GM21528 (cell line): ENCODE data around the gene FXYD1.
"Not testable (repeated sequence)": the region's sequence is repeated elsewhere in the genome, so short reads cannot be mapped to it uniquely, and the experiment has no call there.

Experiments
- ATAC-seq: cut with Tn5 transposase; IDR thresholded peaks from one replicate; pipeline ENCODE4 v1.9.1; 2021; ENCODE audit warnings: mild to moderate bottlenecking, moderate library complexity; ENCODE audit not compliant: unreplicated experiment, low FRiP score

The FXYD1 gene

DNA sequence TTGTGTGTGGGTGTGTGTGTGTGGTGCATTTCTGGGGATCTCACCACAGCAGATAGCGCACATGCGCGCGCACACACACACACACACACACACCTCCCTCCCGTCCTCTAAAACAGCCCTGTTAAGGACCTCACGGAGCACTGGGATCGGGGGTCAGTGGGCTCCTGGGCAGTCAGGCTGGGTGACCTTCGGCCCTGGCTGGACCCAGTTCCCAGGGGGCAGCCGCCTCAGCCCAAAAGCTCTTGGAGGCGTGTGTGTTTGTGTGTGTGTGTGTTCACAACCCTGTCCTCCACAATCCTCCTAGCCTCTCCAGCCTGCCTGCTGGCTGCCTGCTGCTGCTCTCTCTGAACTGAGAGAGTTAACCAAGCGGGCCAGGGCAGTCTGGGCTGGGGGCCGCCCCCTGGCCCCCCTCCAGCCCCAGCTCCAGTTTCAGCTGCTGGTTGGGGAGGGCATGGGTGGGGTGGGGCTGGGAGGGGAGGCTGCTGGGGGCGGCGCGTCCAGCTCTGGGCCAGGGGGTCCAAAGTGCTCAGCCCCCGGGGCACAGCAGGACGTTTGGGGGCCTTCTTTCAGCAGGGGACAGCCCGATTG, at the start of gene FXYD1:
FXYD1 (plus strand) TSS at position 520 of the 588 bp plus-strand sequence. CDS start 1,256 bp downstream, outside the sequence.
- ATAC-seq, result no peak

DNA sequence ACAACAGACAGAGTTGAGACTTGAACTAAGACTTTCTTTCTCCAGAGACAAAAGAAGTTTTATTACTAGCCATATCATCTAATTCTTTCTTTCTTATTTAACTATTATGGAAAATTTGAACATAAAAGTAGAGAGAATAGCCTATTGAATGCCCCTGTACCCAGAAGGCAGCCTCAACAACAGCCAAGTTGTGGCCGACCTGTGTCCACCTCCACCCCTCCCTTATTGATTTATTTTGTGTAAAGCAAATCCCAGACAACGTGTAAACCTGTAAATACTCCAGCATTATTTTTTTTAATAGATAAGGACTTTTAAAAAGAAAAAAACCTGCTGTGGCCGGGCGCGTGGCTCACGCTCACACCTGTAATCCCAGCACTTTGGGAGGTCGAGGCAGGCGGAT, 49.1 kb upstream of the FXYD1 start:
- no peak for ATAC-seq

- no peak for ATAC-seq
These were observed 48.5 kb upstream of the FXYD1 start for GRCh38 chr19:35090160-35090505.

DNA sequence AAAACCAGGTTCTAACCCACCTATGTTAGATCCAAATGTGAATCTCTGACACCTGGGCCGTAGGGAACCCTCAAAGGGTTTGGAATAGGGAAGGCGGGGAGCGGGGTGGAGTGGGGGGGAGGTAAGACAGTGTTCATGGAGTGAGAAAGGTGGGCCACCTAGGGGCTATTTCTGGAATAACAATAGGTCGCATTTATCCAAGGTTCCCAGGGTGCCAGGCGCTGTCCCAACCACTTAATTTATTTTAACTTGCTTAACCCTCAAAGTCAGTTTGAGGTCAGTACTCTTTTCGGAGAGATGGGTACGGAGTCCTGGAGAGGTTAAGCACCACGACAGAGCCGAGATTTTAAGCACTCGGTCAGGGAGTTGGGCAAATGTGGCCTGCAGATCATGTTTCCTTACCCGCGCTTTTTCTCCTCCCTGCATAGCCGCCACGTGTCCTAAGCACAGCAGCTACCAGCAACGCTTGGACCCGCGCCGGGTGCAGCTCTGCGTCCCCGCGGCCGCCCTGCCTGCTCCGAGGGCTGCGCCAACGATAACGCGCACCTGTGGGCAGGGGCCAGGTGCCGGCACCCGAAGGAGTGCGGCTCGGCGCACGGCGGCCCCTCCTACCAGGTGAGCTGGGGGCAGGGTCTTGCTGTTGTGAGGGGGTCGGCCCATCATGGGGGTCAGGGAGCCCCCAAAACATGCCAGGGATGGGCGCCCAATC, 48.0 kb upstream of the FXYD1 start:
- no peak for ATAC-seq

DNA sequence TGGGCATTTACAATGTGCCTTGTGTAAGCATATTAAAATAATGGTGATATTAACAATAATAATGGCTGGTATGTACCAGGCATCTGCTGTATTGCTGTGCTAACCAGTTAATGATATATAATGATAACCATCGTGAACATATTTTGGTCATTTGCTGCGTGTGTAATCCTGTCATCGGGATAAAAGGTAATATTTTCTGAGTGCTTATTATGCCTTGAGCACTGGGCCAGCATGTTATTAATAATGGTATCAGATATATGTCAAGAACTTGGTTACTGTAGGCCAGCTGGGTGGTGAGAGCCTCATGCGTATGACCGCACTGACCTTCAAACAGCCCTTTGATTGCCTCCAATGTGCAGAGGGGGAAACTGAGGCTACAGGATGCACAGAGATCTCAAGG, 45.2 kb upstream of the FXYD1 start:
- no peak for ATAC-seq

GRCh38 chr19:35093941-35094647, 44.5 kb upstream of the FXYD1 start:
- no peak for ATAC-seq

GRCh38 chr19:35094656-35095055, 44.0 kb upstream of the FXYD1 start:
- ATAC-seq, result no peak

GRCh38 chr19:35095667-35096368, 42.8 kb upstream of the FXYD1 start:
- ATAC-seq, result no peak

DNA sequence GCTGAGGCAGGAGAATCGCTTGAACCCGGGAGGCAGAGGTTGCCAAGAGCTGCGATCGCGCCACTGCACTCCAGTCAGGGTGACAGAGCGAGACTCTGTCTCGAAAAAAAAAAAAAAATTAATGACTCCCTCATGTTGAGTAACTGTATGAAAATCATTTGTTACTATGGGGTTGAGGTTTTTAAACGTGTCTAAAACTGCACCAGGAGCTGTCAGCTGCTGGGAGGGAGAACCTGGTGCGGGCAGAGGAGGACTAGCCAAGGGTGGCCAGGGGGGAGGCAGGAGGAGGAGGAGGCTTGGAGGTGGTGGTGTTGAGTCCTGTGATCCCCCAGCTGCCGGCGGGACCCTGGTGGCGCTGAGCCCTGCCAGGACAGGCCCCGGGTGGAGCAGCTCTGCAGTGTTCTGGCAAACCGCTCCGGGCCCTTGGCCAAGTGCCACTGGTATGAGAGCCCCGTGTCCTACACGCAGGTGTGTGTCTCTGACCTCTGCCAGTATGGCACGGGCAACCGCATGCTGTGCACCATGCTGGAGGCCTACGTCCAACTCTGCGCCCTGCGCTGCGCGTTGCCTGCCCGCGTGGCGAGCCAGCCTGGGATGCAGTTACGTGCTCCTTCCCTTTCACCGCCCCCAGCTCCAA, 40.1 kb upstream of the FXYD1 start:
- no peak for ATAC-seq

DNA sequence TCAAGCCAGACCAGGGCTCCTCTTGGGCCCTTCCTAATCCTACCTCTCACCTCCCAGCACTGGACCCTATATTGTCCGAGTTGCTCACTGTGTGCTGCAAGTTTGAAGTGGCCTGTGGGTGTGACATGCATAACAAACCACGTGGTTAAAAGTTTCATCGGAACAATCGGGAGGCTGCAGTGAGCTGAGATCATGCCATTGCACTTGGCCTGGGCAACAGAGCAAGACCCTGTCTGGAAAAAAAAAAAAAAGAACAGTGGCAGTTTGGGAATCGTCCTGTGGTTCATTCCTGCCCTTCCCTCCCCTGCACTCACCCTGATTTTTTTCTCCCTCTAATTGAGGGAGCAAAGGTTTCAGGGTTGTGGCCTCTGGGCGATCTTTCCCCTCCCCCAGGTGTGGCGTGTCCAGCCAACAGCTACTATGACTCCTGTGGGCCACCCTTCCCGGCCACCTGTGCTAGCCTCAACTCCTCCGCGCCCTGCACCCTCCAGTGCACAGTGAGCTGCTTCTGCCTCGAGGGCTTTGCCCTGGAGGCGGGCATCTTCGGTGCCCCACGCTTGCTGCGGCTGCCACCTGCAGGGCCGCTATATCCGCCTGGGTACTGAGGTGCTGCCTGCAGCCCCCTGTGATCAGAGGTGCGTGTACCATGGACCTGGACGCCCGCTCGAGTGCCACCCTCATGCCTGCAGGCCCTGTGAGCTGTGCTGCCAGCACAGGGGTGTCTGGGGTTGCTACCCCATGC, 39.3 kb upstream of the FXYD1 start:
- ATAC-seq, result no peak

DNA sequence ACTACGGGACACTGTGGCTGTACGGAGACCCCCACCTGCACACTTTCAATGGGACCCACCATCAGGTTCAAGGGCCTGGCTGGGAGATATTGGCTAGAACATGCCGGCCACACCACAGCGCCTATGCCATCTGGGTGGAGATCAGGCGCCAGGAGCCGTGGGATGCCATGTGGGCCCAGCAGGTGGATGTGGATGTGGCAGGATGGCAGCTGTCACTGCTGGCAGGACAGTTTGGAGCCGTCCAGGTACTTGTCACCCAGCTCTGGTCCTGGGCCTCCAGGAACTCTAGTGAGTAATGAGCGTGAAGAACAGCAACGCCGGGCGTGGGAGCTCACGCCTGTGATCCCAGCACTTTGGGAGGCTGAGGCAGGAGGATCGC, 38.7 kb upstream of the FXYD1 start:
- no peak for ATAC-seq

DNA sequence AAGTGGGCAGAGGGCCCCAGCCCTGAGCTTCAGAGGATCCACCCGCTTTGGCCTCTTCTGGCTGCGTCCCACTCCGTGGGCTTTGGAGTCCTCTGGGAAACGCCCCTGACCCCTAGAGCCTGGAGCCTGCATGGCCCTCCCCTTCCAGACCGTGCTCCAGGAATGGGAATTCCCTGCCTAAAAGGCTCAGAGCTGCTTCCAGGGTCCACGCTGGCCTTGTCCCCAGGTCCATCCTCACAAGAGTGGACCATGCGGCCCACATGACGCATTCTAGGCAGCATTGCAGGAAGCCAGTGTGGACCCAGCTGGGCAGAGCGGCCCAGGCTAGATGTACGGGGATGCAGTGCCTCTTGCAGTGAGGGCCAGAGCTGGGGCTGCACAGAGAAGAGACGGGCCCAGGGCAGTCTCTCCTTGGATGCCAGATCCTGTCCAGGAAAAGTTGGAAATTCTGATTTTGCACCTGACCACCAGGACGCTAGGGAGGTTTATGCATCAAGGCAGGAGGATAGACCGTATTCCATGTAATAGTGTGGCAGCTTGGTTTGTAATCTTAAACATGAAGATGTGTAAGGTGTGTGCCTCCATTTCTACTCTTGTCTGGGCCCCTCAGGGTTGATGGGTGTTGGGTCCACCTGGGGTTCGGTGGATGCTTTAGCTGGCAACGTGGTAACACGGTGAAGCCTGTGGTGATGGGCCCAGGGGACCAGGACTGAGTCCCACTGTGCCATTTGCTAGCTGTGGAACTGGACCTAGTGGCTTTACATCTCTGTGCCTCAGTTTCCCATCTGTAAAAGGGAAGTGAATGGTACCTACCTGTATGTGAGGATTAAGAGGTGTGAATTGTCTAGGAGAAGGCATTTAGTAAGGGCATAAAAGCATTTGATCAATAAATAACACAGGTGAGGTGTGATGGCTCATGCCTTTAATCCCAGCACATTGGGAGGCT, 37.8 kb upstream of the FXYD1 start:
- ATAC-seq, result no peak

- ATAC-seq, result not testable (repeated sequence)
These were observed 36.7 kb upstream of the FXYD1 start for GRCh38 chr19:35101949-35102348.

- ATAC-seq, result not testable (repeated sequence)
These were observed 35.0 kb upstream of the FXYD1 start for GRCh38 chr19:35103614-35104013.

GRCh38 chr19:35104361-35104760, 34.3 kb upstream of the FXYD1 start:
- ATAC-seq, result no peak

DNA sequence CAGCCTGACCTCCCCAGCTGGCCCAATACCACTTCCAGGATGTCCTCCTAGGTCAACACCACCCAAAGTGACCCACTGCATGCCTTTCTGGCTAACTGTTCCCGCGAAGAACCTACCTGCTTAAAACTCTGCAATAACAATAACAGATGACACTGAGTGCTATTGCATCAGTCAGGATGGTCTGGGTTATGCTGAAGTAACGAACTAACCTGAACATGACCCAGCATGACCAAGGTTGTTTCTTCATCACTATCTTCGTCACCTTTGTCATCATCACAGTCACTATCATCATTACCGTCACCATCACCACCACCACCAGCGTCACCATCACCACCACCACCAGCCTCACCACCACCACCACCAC, 33.6 kb upstream of the FXYD1 start:
- no peak for ATAC-seq

DNA sequence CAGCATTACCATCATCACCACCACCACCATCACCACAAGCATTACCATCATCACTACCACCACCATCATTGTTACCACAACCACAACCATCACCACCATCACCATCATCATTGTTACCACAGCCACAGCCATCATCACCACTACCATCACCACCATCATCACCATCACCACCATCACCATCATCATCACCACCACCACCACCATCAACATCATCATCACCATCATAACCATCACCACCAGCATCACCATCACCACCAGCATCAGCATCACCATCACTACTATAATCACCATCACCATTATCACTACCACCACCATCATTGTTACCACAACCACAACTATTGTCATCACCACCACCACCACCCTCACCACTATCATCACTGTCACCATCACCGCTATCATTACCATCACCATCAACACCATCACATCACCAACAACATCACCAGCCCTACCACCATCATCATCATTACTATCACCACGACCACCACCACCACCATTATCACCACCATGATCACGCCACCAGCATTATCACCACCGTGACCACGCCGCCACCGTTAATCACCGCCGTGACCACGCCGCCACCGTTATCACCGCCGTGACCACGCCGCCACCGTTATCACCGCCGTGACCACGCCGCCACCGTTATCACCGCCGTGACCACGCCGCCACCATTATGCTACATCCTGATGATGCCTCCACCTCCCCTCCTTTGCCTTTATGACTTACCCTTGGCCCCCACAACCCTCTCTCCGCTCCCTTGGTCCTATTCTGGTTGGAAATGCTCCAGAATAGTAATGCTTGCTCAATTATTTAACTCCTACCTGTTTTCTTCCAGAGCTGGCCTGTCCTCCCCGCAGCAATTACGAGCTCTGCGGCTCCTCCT, 33.0 kb upstream of the FXYD1 start:
- no peak for ATAC-seq

DNA sequence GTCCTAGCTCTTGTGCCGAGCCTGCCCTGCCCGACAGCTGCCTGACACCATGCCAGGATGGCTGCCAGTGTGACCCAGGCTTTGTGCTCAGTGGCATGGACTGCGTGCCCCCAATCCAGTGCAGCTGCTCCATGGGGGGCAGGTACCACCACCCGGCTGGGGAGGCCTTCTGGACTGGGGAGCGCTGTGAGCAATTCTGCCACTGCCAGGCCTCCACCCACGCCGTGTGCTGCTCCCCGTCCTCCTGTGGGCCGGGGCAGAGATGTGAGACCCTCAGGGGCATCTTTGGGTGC, 32.4 kb upstream of the FXYD1 start:
- ATAC-seq, result no peak
